Progenitor cell of endocrine pancreas (in vitro differentiated cells): ENCODE measurements around the gene ADAMTS1. TPM values are rescaled to one million over a fixed set of nuclear protein-coding genes. Genes with fewer than 3 reads are reported as not detected.
A peak's percentile ranks its signal among the peaks of the same experiment; 100 is the strongest.

Experiments
- DNase-seq: peaks from one replicate; pipeline ENCODE4 v3.0.0; 2021; ENCODE audit warnings: low spot score; ENCODE audit not compliant: unreplicated experiment
- H3K27ac Mint-ChIP-seq: 2 replicates; pipeline ENCODE4 v1.8.0; 2021; ENCODE audit warnings: mild to moderate bottlenecking, moderate library complexity, mixed read lengths
- H3K27me3 Mint-ChIP-seq: 2 replicates; pipeline ENCODE4 v1.8.0; 2021; ENCODE audit warnings: mixed read lengths
- H3K36me3 Mint-ChIP-seq: 2 replicates; pipeline ENCODE4 v1.8.0; 2022; ENCODE audit warnings: mixed read lengths; ENCODE audit not compliant: insufficient read depth
- H3K4me1 Mint-ChIP-seq: 2 replicates; pipeline ENCODE4 v1.8.0; 2021; ENCODE audit warnings: low read depth, mixed read lengths
- H3K4me3 Mint-ChIP-seq: 2 replicates; pipeline ENCODE4 v1.8.0; 2021; ENCODE audit warnings: low read depth, mild to moderate bottlenecking, moderate library complexity, mixed read lengths
- H3K9me3 Mint-ChIP-seq: 2 replicates; pipeline ENCODE4 v1.8.0; 2021; ENCODE audit warnings: low read depth, mixed read lengths
- CTCF ChIP-seq: fragments of 200-600 bp; sonication (generic); IDR thresholded peaks from one replicate; pipeline ENCODE4 v1.5.0; 2021; ENCODE audit warnings: antibody characterized with exemption, mild to moderate bottlenecking; ENCODE audit not compliant: unreplicated experiment
- total RNA-seq: library from RNA; stranded (reverse); gene quantifications from 2 replicates; pipeline ENCODE4 v1.2.1, GENCODE V29; 2021

Gene ADAMTS1
- total RNA-seq, 1 donor from 2014 or later = 11.6 TPM

- Mint-ChIP-seq H3K27me3 (peaks cover 8% of the 10 kb centered on the region), H3K9me3 (no peaks in the 10 kb centered on the region), H3K36me3 (no peaks in the 10 kb centered on the region), H3K4me1 (peaks cover 13% of the 10 kb centered on the region), H3K4me3 (no peak overlapping the region), H3K27ac (no peak overlapping the region)
- DNase-seq = no peak
- TF ChIP-seq CTCF = peak; percentile 80
Measured at GRCh38 chr21:26849428-26850115, 4.4 kb upstream of the ADAMTS1 start.

GRCh38 chr21:26847921-26848320, 2.7 kb upstream of the ADAMTS1 start:
- Mint-ChIP-seq H3K36me3 (no peaks in the 10 kb centered on the region), H3K27me3 (peaks cover 8% of the 10 kb centered on the region), H3K4me1 (peaks cover 17% of the 10 kb centered on the region), H3K9me3 (no peaks in the 10 kb centered on the region), H3K4me3 (no peak overlapping the region), H3K27ac (no peak overlapping the region)
- DNase-seq = no peak
- no peak for TF ChIP-seq CTCF

- peaks cover 8% of the 10 kb centered on the region for H3K27me3 Mint-ChIP-seq
- DNase-seq = no peak
- peak overlapping the region; percentile 85 for H3K4me3 Mint-ChIP-seq
- peaks cover 5% of the 10 kb centered on the region for H3K36me3 Mint-ChIP-seq
- peaks cover 23% of the 10 kb centered on the region for H3K4me1 Mint-ChIP-seq
- H3K9me3 Mint-ChIP-seq = no peaks in the 10 kb centered on the region
- TF ChIP-seq CTCF = no peak
- peak overlapping the region; percentile 99 for H3K27ac Mint-ChIP-seq
Measured at GRCh38 chr21:26847002-26847401, 1.8 kb upstream of the ADAMTS1 start.

GRCh38 chr21:26846036-26846931, 1.1 kb upstream of the ADAMTS1 start:
- TF ChIP-seq CTCF = no peak
- DNase-seq = peak; percentile 42
- Mint-ChIP-seq H3K27me3 (peaks cover 8% of the 10 kb centered on the region), H3K4me1 (peaks cover 25% of the 10 kb centered on the region), H3K36me3 (peaks cover 9% of the 10 kb centered on the region), H3K9me3 (no peaks in the 10 kb centered on the region), H3K27ac (peak overlapping the region; percentile 99), H3K4me3 (peak overlapping the region; percentile 85)

GRCh38 chr21:26845759-26846035, 488 bp upstream of the ADAMTS1 start:
- H3K27me3 Mint-ChIP-seq = peaks cover 8% of the 10 kb centered on the region
- peaks cover 25% of the 10 kb centered on the region for H3K4me1 Mint-ChIP-seq
- H3K27ac Mint-ChIP-seq = peak overlapping the region; percentile 99
- H3K36me3 Mint-ChIP-seq = peaks cover 12% of the 10 kb centered on the region
- no peaks in the 10 kb centered on the region for H3K9me3 Mint-ChIP-seq
- peak; percentile 10 for TF ChIP-seq CTCF
- peak overlapping the region; percentile 85 for H3K4me3 Mint-ChIP-seq
- no peak for DNase-seq
